CD14-positive monocyte (primary cell): ENCODE data around the gene MST1. TPM values are rescaled to one million over a fixed set of nuclear protein-coding genes. Genes with fewer than 3 reads are reported as not detected.
"Not testable (repeated sequence)": the region's sequence is repeated elsewhere in the genome, so short reads cannot be mapped to it uniquely, and the experiment has no call there.

Experiments used
- DNase-seq, 3 donors: peaks; one replicate each; pipeline ENCODE4 v3.0.0-alpha.2; 2011 to 2022
- H2AFZ ChIP-seq: 2 replicates; pipeline ENCODE4 v1.6.0; 2012; ENCODE audit warnings: mild to moderate bottlenecking, low read depth, low read length, inconsistent platforms; ENCODE audit not compliant: insufficient read depth, poor library complexity, severe bottlenecking
- H3K27ac ChIP-seq, 2 donors: 1 replicate in 1 of 2; 2 replicates in 1 of 2; pipeline ENCODE4 v1.5.1; 2012 to 2013; ENCODE audit warnings: low read length in 2 of 2, control low read depth in 1 of 2, inconsistent platforms in 1 of 2, low read depth in 1 of 2, mild to moderate bottlenecking in 1 of 2
- H3K27me3 ChIP-seq, 2 donors: one replicate each; pipeline versions ENCODE4 v1.6.0 to v1.6.1; 2011 to 2013; ENCODE audit warnings: low read length in 2 of 2; ENCODE audit not compliant: control insufficient read depth in 2 of 2, insufficient read depth in 2 of 2
- H3K36me3 ChIP-seq, 2 donors: replicated peaks in 1 of 2; 1 replicate in 1 of 2; 2 replicates in 1 of 2; pipeline versions ENCODE4 v1.5.1 to v1.6.1; 2012 to 2013; ENCODE audit warnings: low read length in 2 of 2, control low read depth in 1 of 2, inconsistent platforms in 1 of 2, mild to moderate bottlenecking in 1 of 2; ENCODE audit not compliant: insufficient read depth in 2 of 2, control insufficient read depth in 1 of 2
- H3K4me1 ChIP-seq, 2 donors: 1 replicate in 1 of 2; 2 replicates in 1 of 2; pipeline versions ENCODE4 v1.5.1 to v1.6.1; 2012 to 2013; ENCODE audit warnings: low read length in 2 of 2, control low read depth in 1 of 2, inconsistent platforms in 1 of 2, mild to moderate bottlenecking in 1 of 2, moderate library complexity in 1 of 2; ENCODE audit not compliant: insufficient read depth in 2 of 2, control insufficient read depth in 1 of 2
- H3K4me2 ChIP-seq: replicated peaks from 2 replicates; pipeline ENCODE3; 2012; ENCODE audit warnings: low read length, moderate library complexity, mild to moderate bottlenecking; ENCODE audit not compliant: poor library complexity, severe bottlenecking; ENCODE audit errors: extremely low read depth
- H3K4me3 ChIP-seq, 3 experiments: fragments of 200-600 bp in 1 of 3; sonication (generic) in 1 of 3; replicated peaks in 1 of 3; 1 replicate in 2 of 3; 2 replicates in 1 of 3; pipeline ENCODE4 v1.5.1; 2011 to 2013; ENCODE audit warnings: low read length in 3 of 3, mild to moderate bottlenecking in 3 of 3, control low read depth in 2 of 3, low read depth in 2 of 3, inconsistent platforms in 1 of 3, moderate library complexity in 1 of 3
- H3K79me2 ChIP-seq: 2 replicates; pipeline ENCODE4 v1.6.0; 2012; ENCODE audit warnings: mild to moderate bottlenecking, control low read depth, inconsistent platforms, low read length, moderate library complexity; ENCODE audit not compliant: insufficient read depth
- H3K9ac ChIP-seq: 2 replicates; pipeline ENCODE4 v1.6.0; 2017; ENCODE audit warnings: low read length, mild to moderate bottlenecking; ENCODE audit not compliant: insufficient read depth, poor library complexity, severe bottlenecking
- H3K9me3 ChIP-seq, 2 donors: replicated peaks in 1 of 2; 1 replicate in 1 of 2; 2 replicates in 1 of 2; pipeline versions ENCODE4 v1.5.1 to v1.6.1; 2012 to 2013; ENCODE audit warnings: low read length in 2 of 2, control low read depth in 1 of 2; ENCODE audit not compliant: control insufficient read depth in 1 of 2, insufficient read depth in 1 of 2
- H4K20me1 ChIP-seq: 2 replicates; pipeline ENCODE4 v1.6.0; 2012; ENCODE audit warnings: mild to moderate bottlenecking, low read length, control low read depth, moderate library complexity; ENCODE audit not compliant: insufficient read depth
- H3K27ac Mint-ChIP-seq, 7 donors: one replicate each; pipeline ENCODE4 v1.8.0; 2020; ENCODE audit warnings: mild to moderate bottlenecking in 7 of 7, mixed read lengths in 7 of 7, moderate library complexity in 6 of 7, inconsistent platforms in 2 of 7
- H3K27me3 Mint-ChIP-seq, 3 donors: one replicate each; pipeline ENCODE4 v1.8.0; 2021 to 2022; ENCODE audit warnings: low read depth in 3 of 3, mild to moderate bottlenecking in 3 of 3, mixed read lengths in 3 of 3, moderate library complexity in 3 of 3, inconsistent platforms in 1 of 3
- H3K36me3 Mint-ChIP-seq, 2 donors: one replicate each; pipeline ENCODE4 v1.8.0; 2020; ENCODE audit warnings: mixed read lengths in 2 of 2, inconsistent platforms in 1 of 2, mild to moderate bottlenecking in 1 of 2
- H3K4me1 Mint-ChIP-seq: one replicate; pipeline ENCODE4 v1.8.0; 2020; ENCODE audit warnings: mild to moderate bottlenecking, mixed read lengths
- H3K4me3 Mint-ChIP-seq, 2 donors: one replicate each; pipeline ENCODE4 v1.8.0; 2020; ENCODE audit warnings: mild to moderate bottlenecking in 2 of 2, mixed read lengths in 2 of 2, moderate library complexity in 1 of 2
- H3K9me3 Mint-ChIP-seq, 7 donors: one replicate each; pipeline ENCODE4 v1.8.0; 2020 to 2022; ENCODE audit warnings: mixed read lengths in 7 of 7, mild to moderate bottlenecking in 6 of 7, moderate library complexity in 6 of 7, inconsistent platforms in 2 of 7
- WGBS: methylation state at CpG from one replicate; pipeline ENCODE4 v1.1.5; 2013; ENCODE audit warnings: missing lambda C conversion rate; ENCODE audit not compliant: insufficient coverage; 5-methylcytosine and 5-hydroxymethylcytosine counted together
- intact Hi-C, 2 donors: fragments of 100-400 bp; cut with micrococcal nuclease; formaldehyde crosslinking; loops; one replicate each; pipeline versions ENCODE4 v1.15.0 to v1.15.1; 2023
- polyA plus RNA-seq, 3 donors: library from polyadenylated mRNA; depleted of rRNA in 1 of 3; unstranded in 2 of 3; stranded (reverse) in 1 of 3; fragments of 300-500 nt in 2 of 3; fragments of >200 nt in 1 of 3; fragmentation: Illumina TruSeq in 2 of 3; gene quantifications; 1 replicate in 2 of 3; 2 replicates in 1 of 3; pipeline ENCODE4 v1.2.3, GENCODE V29; 2012 to 2021

Gene MST1
- polyA plus RNA-seq, 3 donors: 0.28 to 17.8 TPM; not detected in 1

GRCh38 chr3:49691481-49691880 is 2.2 kb upstream of the MST1 start:
- H3K4me1 ChIP-seq: peaks cover 24 to 29% of the 10 kb centered on the region in 2 donors
- H3K4me2 ChIP-seq, H3K4me3 ChIP-seq, H3K4me3 Mint-ChIP-seq, H2AFZ ChIP-seq, H3K27ac ChIP-seq, H3K9me3 Mint-ChIP-seq, intact Hi-C loops, H3K9ac ChIP-seq, H3K9me3 ChIP-seq, H3K27ac Mint-ChIP-seq, H3K36me3 ChIP-seq, DNase-seq: not testable (repeated sequence)
- peaks cover 0 to 12% of the 10 kb centered on the region in 2 donors for H3K27me3 ChIP-seq
- H3K36me3 Mint-ChIP-seq: peaks cover 0 to 16% of the 10 kb centered on the region in 2 donors
- peaks cover 30% of the 10 kb centered on the region for H3K79me2 ChIP-seq
- H3K27me3 Mint-ChIP-seq: peaks cover 11 to 16% (median 14%) of the 10 kb centered on the region in 3 donors
- WGBS: 86% methylated on average over 1 of the region's 3 CpGs
- H3K4me1 Mint-ChIP-seq: peaks cover 31% of the 10 kb centered on the region
- H4K20me1 ChIP-seq: peaks cover 10% of the 10 kb centered on the region

- DNase-seq, intact Hi-C loops, H3K9ac ChIP-seq, H3K27ac ChIP-seq, H3K9me3 Mint-ChIP-seq, H3K4me2 ChIP-seq, H3K36me3 ChIP-seq, H3K9me3 ChIP-seq, H3K4me3 ChIP-seq, H3K27ac Mint-ChIP-seq, H2AFZ ChIP-seq: not testable (repeated sequence)
- Mint-ChIP-seq H3K4me1 (peaks cover 34% of the 10 kb centered on the region), H3K36me3 (peaks cover 0 to 13% of the 10 kb centered on the region in 2 donors), H3K4me3 (peak overlapping the region in 1 of 2 donors; percentile 98), H3K27me3 (peaks cover 17 to 23% (median 21%) of the 10 kb centered on the region in 3 donors)
- peaks cover 0 to 19% of the 10 kb centered on the region in 2 donors for H3K27me3 ChIP-seq
- peaks cover 10% of the 10 kb centered on the region for H4K20me1 ChIP-seq
- H3K79me2 ChIP-seq: peaks cover 30% of the 10 kb centered on the region
- 100% methylated on average over 3 of the region's 3 CpGs for WGBS
- H3K4me1 ChIP-seq: peaks cover 27 to 29% of the 10 kb centered on the region in 2 donors
Observed at GRCh38 chr3:49690856-49691255, 1.6 kb upstream of the MST1 start.

- intact Hi-C loops: not testable (repeated sequence)
- H3K27me3 ChIP-seq: peaks cover 0 to 24% of the 10 kb centered on the region in 2 donors
- 12% methylated on average over 10 of the region's 16 CpGs for WGBS
Observed at GRCh38 chr3:49689908-49690624, 792 bp upstream of the MST1 start.

GRCh38 chr3:49688338-49689045 is 782 bp downstream of the MST1 start:
- H3K9me3 Mint-ChIP-seq, H4K20me1 ChIP-seq, H3K9me3 ChIP-seq, DNase-seq, intact Hi-C loops: not testable (repeated sequence)
- Mint-ChIP-seq H3K4me3 (peak overlapping the region; percentile 96 to 98), H3K4me1 (peaks cover 38% of the 10 kb centered on the region), H3K27me3 (peaks cover 23 to 34% (median 32%) of the 10 kb centered on the region in 3 donors), H3K36me3 (peaks cover 20% of the 10 kb centered on the region in 2 donors), H3K27ac (peak overlapping the region in 5 of 7 donors; percentile 83 to 96 (median 87))
- peaks cover 0 to 27% of the 10 kb centered on the region in 2 donors for H3K27me3 ChIP-seq
- H3K36me3 ChIP-seq: peaks cover 4 to 13% of the 10 kb centered on the region in 2 donors
- H3K4me3 ChIP-seq: peak overlapping the region; percentile 63 to 97 (median 76)
- H2AFZ ChIP-seq: peak overlapping the region; percentile 97
- 70% methylated on average over 2 of the region's 7 CpGs for WGBS
- peaks cover 27 to 29% of the 10 kb centered on the region in 2 donors for H3K4me1 ChIP-seq
- peak overlapping the region; percentile 90 for H3K9ac ChIP-seq
- peak overlapping the region; percentile 86 for H3K4me2 ChIP-seq
- peak overlapping the region; percentile 21 to 85 for H3K27ac ChIP-seq
- peaks cover 23% of the 10 kb centered on the region for H3K79me2 ChIP-seq

More at GRCh38 chr3:49689908-49690624, 792 bp upstream of the MST1 start:
- not testable (repeated sequence) for DNase-seq, H3K9me3 ChIP-seq, H3K9me3 Mint-ChIP-seq, H4K20me1 ChIP-seq, H3K36me3 ChIP-seq
- Mint-ChIP-seq H3K4me3 (peak overlapping the region; percentile 96 to 98), H3K27me3 (peaks cover 23 to 31% (median 29%) of the 10 kb centered on the region in 3 donors), H3K4me1 (peaks cover 38% of the 10 kb centered on the region), H3K27ac (peak overlapping the region; percentile 79 to 96 (median 85)), H3K36me3 (peaks cover 5 to 18% of the 10 kb centered on the region in 2 donors)
- peak overlapping the region; percentile 90 for H3K9ac ChIP-seq
- peak overlapping the region; percentile 97 for H2AFZ ChIP-seq
- H3K27ac ChIP-seq: peak overlapping the region in 1 of 2 donors; percentile 85
- peak overlapping the region; percentile 63 to 97 (median 76) for H3K4me3 ChIP-seq
- H3K4me1 ChIP-seq: peaks cover 27 to 29% of the 10 kb centered on the region in 2 donors
- H3K79me2 ChIP-seq: peaks cover 30% of the 10 kb centered on the region
- peak overlapping the region; percentile 86 for H3K4me2 ChIP-seq
